HG03575 (cell line): ENCODE data around the gene FAM170B.

Source experiments
- ATAC-seq: cut with Tn5 transposase; IDR thresholded peaks from one replicate; pipeline ENCODE4 v1.9.1; 2021; ENCODE audit not compliant: unreplicated experiment, insufficient number of reproducible peaks, low FRiP score; ENCODE audit errors: extremely low read depth

The FAM170B gene

DNA sequence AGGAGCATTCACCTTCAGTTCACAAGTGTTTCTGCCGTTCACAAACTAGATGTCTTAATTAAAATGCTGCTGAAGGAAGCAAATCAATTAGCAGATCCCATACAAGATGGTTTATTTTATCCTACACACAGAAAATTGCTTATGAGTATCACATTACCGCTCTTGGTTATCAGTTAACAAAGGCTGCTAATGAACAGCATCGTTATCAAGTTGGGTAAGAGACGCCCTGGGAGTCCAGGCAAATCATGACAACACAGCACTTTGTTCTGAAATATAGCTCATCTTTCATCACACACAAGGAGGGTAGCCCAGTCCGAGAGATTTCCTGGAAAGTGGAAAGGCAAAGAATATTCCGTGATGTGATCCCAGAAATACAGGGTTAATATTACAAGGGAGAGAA is 20.8 kb upstream of the FAM170B start:
- ATAC-seq = no peak

DNA sequence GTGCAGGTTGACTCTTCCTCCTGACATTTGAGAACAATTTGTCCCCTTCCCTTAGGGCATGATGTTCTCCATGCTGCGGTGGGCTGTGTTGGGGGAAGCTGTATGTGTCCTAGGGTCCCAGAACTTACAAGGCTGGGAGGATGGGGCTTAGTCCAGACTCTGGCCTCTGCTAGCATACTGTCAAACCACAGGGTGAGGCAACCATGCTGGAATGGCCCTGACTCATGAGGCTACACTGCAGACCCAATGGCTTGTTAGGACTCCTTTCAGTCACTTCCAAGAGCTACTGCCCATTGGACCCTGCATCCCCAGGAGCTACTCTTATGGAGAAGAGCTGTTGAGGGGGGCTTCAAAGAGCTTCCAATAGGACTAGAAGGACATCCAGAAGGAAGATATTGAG is 20.1 kb upstream of the FAM170B start:
- ATAC-seq = no peak

- ATAC-seq = no peak
Observed at GRCh38 chr10:49153115-49153514, 19.3 kb upstream of the FAM170B start.

- ATAC-seq = no peak
Observed at GRCh38 chr10:49152663-49153062, 18.8 kb upstream of the FAM170B start.

DNA sequence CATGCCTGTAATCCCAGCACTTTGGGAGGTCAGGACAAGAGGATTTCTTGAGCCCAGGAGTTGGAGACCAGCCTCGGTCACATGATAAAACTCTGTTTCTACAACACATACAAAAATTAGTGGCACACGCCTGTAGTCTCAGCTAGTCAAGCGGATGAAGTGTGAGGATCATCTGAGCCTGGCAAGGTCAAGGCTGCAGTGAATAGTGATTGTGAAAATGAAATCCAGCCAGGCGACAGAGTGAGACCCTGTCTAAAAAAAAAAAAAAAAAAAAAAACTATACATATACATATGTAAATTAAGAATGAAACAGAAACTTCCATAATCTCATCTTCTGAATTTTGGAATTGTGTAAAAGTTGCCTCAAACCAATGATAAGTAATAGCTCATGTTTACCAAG is 18.2 kb upstream of the FAM170B start:
- ATAC-seq = no peak

GRCh38 chr10:49151481-49151880 is 17.7 kb upstream of the FAM170B start:
- no peak for ATAC-seq

DNA sequence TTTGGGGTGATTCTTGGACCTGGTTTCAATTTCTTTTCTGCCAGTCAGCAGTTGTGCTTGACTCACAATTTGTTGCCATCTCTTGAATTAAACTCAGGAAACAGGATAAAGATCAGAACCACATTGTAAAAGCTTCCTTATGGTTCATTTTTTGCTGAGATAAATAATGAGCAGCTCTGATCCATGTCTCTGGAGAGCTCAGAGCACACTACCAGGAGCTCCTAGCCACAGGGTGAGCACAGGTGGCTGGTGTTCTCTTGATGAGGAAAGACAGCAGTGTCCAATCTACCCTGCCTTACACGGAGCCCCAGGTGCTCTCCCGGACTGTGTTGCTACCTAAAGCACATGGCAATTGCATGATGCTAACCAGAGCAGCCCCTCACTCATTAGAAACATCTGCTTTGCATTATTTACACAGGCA is 17.2 kb upstream of the FAM170B start:
- ATAC-seq = no peak

GRCh38 chr10:49150426-49150825 is 16.6 kb upstream of the FAM170B start:
- no peak for ATAC-seq

GRCh38 chr10:49149881-49150280 is 16.1 kb upstream of the FAM170B start:
- ATAC-seq = no peak

DNA sequence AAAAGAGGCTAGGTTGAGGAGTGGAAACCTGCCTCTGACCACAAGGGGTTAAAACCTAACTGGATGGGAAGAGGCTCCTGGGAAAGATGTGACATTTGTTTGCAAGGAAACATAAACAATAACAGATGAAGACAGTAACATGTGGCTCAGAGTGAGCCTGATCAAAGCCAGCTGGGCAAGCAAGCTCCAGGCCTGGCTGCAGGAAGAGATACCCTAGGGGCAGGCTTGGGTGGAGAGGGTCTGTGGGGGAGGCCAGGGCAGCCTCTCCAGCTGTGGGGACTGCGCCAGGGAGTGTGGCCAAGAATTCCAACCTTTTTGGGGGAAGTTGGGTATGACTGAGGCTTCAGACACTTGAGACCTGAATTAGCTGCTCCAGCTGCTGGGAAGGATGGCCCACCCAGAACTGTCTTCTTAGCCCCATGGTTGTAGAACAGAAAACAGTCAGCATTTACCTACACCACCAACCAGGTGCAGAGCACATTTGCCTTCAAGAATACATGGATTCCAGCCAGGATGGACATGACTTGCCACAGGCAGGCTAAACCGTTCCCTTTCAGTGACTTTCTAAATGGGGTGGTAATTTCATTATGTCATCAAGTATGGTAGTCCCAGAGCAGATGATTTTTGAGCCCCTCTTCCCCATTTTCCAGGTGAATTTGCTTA is 10.4 kb upstream of the FAM170B start:
- ATAC-seq = no peak

GRCh38 chr10:49143249-49143648 is 9.4 kb upstream of the FAM170B start:
- ATAC-seq = no peak

- no peak for ATAC-seq
Observed at GRCh38 chr10:49141541-49142332, 7.9 kb upstream of the FAM170B start.

DNA sequence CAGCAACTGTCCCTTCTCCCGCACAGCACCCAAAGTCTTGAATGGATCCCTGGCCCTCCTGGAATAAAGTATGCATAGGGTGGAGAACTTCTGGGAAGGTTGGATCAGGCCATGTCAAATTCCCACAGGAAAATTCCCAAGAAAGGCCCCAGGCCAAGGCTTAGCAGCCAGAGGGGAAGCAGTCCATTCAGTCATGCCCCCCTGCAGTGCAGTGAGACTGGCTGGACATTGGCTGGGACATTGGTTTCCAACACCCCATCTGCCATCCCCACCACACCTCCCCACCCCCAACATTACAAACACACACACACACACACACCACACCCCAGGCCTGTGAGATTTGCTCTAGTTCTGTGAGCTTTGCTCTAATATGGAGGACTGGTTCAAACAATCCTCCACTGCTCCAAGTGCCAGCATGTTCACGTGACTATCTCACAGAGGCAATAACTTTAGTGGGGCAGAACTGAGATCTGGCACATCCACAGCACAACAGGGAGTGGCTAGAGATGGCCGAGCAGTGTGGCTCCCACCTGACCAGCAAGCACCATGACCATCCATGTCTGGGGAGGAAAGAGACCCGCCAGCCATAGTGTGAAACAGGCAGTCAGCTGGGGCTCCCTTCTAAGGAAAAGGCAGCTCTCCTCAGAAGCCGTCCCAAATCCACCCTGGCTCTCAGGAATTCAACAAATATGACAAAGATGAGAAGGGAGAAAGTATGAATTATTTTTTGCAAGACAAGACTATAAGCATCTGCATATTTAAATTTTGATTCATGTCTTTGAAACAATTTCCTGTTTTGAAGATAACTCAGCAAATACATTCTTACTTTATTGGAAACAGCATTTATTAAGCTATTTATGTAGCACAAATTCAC is 6.7 kb upstream of the FAM170B start:
- ATAC-seq = no peak

GRCh38 chr10:49139846-49140195 is 6.0 kb upstream of the FAM170B start:
- ATAC-seq = no peak

- no peak for ATAC-seq
Observed at GRCh38 chr10:49139028-49139845, 5.4 kb upstream of the FAM170B start.

DNA sequence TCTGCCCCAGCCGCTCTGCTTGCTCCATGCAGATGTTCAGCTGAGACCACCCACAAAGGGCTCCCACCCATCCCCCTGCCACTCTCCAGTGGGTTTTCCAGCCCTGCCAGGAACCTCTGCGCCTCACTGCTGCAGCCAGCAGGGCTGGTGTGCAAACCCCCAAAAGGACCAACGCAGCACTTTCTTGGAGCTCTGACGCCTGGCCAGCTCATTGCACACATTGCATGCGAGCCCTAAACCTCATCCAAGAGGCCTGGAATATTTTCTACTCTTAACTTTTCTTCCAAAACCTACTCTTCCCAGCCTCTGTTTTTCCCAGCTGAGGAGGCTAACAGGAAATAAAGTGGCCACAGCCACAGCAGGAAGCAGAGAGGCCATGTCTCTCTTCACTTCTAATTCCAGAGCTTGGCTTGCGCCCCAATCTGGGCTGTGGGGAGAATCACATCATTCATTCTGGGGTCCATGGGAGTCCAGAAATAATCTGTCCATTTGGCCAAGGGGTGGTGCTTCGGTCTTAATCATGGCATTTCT is 4.6 kb upstream of the FAM170B start:
- ATAC-seq = no peak

- no peak for ATAC-seq
Observed at GRCh38 chr10:49136525-49136924, 2.7 kb upstream of the FAM170B start.

- ATAC-seq = no peak
Observed at GRCh38 chr10:49135575-49136313, 1.9 kb upstream of the FAM170B start.
